BE2C (cell line): ENCODE data around the gene ORM1.

Source experiments
- DNase-seq: peaks from one replicate; pipeline ENCODE4 v3.0.0-alpha.2; 2020
- H3K27me3 ChIP-seq: fragments of 250-450 bp; sonication (Bioruptor Pico); 2 replicates; pipeline ENCODE4 v1.5.1; 2020; ENCODE audit warnings: mild to moderate bottlenecking
- H3K36me3 ChIP-seq: fragments of 250-450 bp; sonication (Bioruptor Pico); 2 replicates; pipeline ENCODE4 v1.5.1; 2020; ENCODE audit warnings: mild to moderate bottlenecking
- H3K4me1 ChIP-seq: fragments of 250-450 bp; sonication (Bioruptor Pico); 2 replicates; pipeline ENCODE4 v1.5.1; 2020
- H3K4me3 ChIP-seq: 2 replicates; pipeline ENCODE4 v1.5.1; 2011; ENCODE audit warnings: low read depth, low read length
- H3K9me3 ChIP-seq: fragments of 250-450 bp; sonication (Bioruptor Pico); 2 replicates; pipeline ENCODE4 v1.5.1; 2020
- CTCF ChIP-seq: IDR thresholded peaks from 2 replicates; pipeline ENCODE4 v1.5.1; 2012; ENCODE audit warnings: mild to moderate bottlenecking, low read depth, low read length

Gene ORM1

DNA sequence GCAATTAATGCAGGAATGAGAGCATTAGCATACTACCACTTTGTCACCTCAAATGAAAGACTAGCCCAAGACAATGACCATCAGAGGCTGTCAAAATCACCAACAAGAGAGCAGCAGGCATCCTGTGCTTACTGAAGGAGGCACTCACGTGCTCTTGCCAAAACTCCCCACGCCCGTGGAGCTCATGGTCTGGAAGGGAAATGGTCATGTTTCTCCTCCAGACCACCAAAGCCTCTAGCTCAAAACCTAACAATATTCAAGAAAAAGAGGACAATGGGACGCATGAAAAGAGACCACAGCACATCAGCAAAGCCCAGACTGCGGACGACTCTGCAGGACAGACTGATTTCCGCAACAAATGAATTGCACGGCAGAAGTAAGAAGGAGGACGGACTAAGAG lies 52.0 kb downstream of the ORM1 start:
- no peaks in the 10 kb centered on the region for H3K27me3 ChIP-seq
- peaks cover 9% of the 10 kb centered on the region for H3K4me1 ChIP-seq
- no peak for DNase-seq
- H3K4me3 ChIP-seq = no peak overlapping the region
- no peaks in the 10 kb centered on the region for H3K36me3 ChIP-seq
- TF ChIP-seq CTCF = no peak
- H3K9me3 ChIP-seq = no peaks in the 10 kb centered on the region

DNA sequence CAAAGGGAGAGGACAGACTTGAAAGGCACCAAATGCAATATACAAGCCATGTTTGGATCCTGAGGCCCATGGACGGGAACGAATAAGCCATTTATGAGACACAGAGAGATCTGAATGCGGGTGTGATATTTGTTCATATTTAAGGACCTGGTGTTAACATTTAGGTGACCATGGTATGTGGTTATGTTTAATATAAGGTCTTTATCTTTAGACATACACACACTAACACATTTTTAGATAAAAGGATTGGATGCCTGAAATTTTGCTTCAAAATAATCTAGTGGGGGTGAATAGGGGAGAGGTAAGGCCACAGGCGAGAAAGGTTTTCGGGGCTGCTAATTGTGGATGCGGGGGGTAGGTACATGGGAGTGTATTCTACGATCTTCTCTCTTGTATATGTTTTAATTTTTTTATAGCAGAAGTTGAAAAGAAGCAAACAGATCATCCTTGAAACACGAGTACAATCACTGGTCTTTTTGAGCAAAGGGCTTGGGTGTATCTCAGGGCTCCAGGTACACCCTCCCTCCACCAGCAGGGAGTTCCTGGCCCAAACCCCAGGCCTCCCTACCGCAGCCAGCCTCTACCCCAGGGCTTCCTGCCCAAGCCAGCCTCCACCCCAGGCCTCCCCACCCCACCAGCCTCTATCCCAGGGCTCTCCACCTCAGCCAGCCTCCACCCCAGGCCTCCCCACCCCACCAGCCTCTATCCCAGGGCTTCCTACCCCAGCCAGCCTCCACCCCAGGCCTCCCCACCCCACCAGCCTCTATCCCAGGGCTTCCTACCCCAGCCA lies 52.7 kb downstream of the ORM1 start:
- Histone ChIP-seq H3K4me1 (peaks cover 9% of the 10 kb centered on the region), H3K27me3 (no peaks in the 10 kb centered on the region), H3K4me3 (no peak overlapping the region), H3K36me3 (no peaks in the 10 kb centered on the region), H3K9me3 (no peaks in the 10 kb centered on the region)
- TF ChIP-seq CTCF = no peak
- no peak for DNase-seq
